WTC11 (cell line): ENCODE data around the gene AFAP1L2.

Experiments
- AFF4 ChIP-seq: sonication (generic); formaldehyde crosslinking; IDR thresholded peaks from 2 replicates; pipeline ENCODE4 v1.8.1; 2023; ENCODE audit warnings: mild to moderate bottlenecking, missing genetic modification reagents, borderline replicate concordance
- ETV6 ChIP-seq: sonication (generic); formaldehyde crosslinking; IDR thresholded peaks from 2 replicates; pipeline ENCODE4 v1.8.1; 2022; ENCODE audit warnings: mild to moderate bottlenecking, missing genetic modification reagents
- JUN ChIP-seq: sonication (generic); formaldehyde crosslinking; IDR thresholded peaks from 2 replicates; pipeline ENCODE4 v1.8.0; 2023; ENCODE audit warnings: mild to moderate bottlenecking, missing genetic modification reagents
- TF ChIP-seq, protein P1 (sequence below): fragments of 200-600 bp; IDR thresholded peaks from 2 replicates; pipeline ENCODE4 v1.8.0; 2022; ENCODE audit warnings: antibody characterized with exemption
- TF ChIP-seq, protein P2 (sequence below): sonication (generic); formaldehyde crosslinking; IDR thresholded peaks from 2 replicates; pipeline ENCODE4 v1.8.1; 2022; ENCODE audit warnings: mild to moderate bottlenecking, missing genetic modification reagents, moderate library complexity, borderline replicate concordance

DNA sequence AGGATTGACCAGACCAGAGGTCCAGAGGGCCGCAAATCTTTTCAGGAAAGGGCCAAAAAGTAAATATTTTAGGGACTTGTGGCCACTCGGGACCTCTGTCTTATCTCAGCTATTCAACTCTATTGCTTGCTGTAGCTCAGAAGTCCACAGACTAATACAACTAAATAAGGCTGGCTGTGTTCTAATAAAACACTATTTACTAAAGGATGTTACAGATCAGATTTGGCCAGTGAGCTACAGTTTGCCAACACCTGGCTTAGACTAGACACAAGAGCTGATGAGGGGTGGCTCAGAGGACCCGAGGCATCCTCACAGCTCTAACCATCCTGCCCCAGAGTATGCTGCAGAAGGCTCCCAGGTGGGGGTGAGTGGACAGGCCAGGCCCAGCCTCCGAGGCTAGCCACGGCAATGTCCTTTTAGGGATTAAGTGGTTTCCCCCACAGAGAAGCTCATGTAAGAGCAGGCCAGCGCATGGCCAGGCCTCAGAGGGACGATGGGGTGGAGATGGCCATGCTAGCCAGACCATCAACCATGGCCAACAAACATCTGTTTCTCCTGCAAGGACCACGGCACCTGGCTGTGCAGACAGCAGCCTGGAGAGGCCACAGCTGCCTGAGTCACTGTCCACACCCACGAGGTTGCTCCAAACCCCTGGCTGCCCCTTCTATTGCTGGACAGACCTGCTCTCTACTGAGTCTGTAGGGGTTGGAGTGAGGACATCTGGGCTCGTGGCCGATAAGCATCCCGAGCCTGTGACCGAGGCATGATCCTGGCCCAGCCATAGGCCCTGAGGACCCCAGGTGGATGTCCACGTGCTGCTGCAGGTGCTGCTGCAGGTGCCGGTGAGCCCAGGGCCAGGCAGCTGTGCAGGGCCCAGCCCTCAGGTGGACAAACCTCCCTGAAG lies 76.5 kb downstream of the AFAP1L2 start:
- TF ChIP-seq AFF4 (no peak), JUN (no peak), ETV6 (no peak)
- TF ChIP-seq, protein P1, sequence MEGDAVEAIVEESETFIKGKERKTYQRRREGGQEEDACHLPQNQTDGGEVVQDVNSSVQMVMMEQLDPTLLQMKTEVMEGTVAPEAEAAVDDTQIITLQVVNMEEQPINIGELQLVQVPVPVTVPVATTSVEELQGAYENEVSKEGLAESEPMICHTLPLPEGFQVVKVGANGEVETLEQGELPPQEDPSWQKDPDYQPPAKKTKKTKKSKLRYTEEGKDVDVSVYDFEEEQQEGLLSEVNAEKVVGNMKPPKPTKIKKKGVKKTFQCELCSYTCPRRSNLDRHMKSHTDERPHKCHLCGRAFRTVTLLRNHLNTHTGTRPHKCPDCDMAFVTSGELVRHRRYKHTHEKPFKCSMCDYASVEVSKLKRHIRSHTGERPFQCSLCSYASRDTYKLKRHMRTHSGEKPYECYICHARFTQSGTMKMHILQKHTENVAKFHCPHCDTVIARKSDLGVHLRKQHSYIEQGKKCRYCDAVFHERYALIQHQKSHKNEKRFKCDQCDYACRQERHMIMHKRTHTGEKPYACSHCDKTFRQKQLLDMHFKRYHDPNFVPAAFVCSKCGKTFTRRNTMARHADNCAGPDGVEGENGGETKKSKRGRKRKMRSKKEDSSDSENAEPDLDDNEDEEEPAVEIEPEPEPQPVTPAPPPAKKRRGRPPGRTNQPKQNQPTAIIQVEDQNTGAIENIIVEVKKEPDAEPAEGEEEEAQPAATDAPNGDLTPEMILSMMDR, result no peak
- TF ChIP-seq, protein P2, sequence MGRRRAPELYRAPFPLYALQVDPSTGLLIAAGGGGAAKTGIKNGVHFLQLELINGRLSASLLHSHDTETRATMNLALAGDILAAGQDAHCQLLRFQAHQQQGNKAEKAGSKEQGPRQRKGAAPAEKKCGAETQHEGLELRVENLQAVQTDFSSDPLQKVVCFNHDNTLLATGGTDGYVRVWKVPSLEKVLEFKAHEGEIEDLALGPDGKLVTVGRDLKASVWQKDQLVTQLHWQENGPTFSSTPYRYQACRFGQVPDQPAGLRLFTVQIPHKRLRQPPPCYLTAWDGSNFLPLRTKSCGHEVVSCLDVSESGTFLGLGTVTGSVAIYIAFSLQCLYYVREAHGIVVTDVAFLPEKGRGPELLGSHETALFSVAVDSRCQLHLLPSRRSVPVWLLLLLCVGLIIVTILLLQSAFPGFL (CRISPR knock-in tag), result no peak
